ENCODE measurements around the gene PCDHGB4. TPM values are rescaled to one million over a fixed set of nuclear protein-coding genes. Genes with fewer than 3 reads are reported as not detected.
"Not testable (repeated sequence)": the region's sequence is repeated elsewhere in the genome, so short reads cannot be mapped to it uniquely, and the experiment has no call there.

PCDHGB4 gene
- total RNA-seq, 1 donor from 2014 or later = 2.8 TPM

GRCh38 chr5:141430332-141431113, 43.0 kb downstream of the PCDHGB4 start, which contains the start of gene PCDHGA12:
Gene PCDHGA12, plus strand, starts transcription at chr5:141430507. Its CDS starts 253 bp downstream, at chr5:141430760.
- ATAC-seq = no peak

DNA sequence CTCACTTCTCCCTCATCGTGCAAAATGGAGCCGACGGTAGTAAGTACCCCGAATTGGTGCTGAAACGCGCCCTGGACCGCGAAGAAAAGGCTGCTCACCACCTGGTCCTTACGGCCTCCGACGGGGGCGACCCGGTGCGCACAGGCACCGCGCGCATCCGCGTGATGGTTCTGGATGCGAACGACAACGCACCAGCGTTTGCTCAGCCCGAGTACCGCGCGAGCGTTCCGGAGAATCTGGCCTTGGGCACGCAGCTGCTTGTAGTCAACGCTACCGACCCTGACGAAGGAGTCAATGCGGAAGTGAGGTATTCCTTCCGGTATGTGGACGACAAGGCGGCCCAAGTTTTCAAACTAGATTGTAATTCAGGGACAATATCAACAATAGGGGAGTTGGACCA, 43.8 kb downstream of the PCDHGB4 start:
- ATAC-seq = no peak

GRCh38 chr5:141432308-141432707, 44.8 kb downstream of the PCDHGB4 start:
- not testable (repeated sequence) for ATAC-seq

- not testable (repeated sequence) for ATAC-seq
Observed at GRCh38 chr5:141432726-141433125, 45.2 kb downstream of the PCDHGB4 start.

DNA sequence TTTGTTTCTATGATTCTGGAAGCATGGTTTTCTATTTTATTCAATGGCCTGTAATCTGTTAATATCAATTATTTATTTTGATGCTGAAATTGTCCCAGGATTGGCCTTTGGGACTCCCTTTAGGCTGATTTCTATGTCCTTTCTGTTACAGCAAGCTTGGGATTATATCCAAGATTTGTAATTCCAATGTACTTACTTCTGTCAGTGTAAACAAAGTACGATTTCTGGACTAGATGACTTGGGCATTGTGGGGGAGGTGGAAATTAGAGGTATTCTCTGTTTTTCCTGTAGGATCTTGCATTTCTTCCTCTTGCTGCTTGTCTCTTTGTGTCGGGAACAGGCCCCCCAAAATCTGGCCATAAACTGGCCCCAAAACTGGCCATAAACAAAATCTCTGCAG, 46.5 kb downstream of the PCDHGB4 start:
- ATAC-seq = no peak

DNA sequence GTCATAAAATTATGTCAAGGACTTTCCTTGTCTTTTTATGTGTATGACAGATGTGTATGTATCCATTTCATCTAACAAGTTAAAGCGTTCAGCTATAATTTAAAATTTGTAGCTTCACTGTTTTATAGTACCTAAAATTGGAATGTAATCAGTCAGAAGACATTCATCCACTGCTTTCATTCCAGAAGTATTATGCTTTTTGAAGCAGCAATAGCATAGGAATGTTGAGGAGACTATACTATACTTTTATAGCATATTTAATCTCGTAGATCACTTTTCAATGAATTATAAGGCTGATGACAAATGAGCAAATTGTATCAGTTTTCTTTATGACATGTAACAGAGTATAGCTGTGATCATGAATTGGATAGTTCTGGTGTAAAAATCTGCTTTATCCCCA, 49.7 kb downstream of the PCDHGB4 start:
- ATAC-seq = no peak

GRCh38 chr5:141439411-141440141, 52.1 kb downstream of the PCDHGB4 start:
- ATAC-seq = no peak

Other genes starting within 250 kb of the PCDHGB4 start
- 0.16 TPM for gene PCDHB6, start 237.6 kb upstream of the PCDHGB4 start, total RNA-seq
- gene PCDHB7, start 215.1 kb upstream of the PCDHGB4 start, total RNA-seq = 0.20 TPM
- 0.40 TPM for gene PCDHB8, start 209.9 kb upstream of the PCDHGB4 start, total RNA-seq
- gene PCDHB16, start 205.3 kb upstream of the PCDHGB4 start, total RNA-seq = 0.48 TPM
- 0.48 TPM for gene PCDHB9, start 200.5 kb upstream of the PCDHGB4 start, total RNA-seq
- 0.80 TPM for gene PCDHB10, start 195.3 kb upstream of the PCDHGB4 start, total RNA-seq
- gene PCDHB11, start 188.1 kb upstream of the PCDHGB4 start, total RNA-seq = 0.44 TPM
- gene PCDHB12, start 179.0 kb upstream of the PCDHGB4 start, total RNA-seq = 0.72 TPM
- 3.4 TPM for gene PCDHB13, start 173.8 kb upstream of the PCDHGB4 start, total RNA-seq
- gene PCDHB14, start 164.4 kb upstream of the PCDHGB4 start, total RNA-seq = 2.0 TPM
- 0.44 TPM for gene PCDHB15, start 142.3 kb upstream of the PCDHGB4 start, total RNA-seq
- gene SLC25A2, start 83.6 kb upstream of the PCDHGB4 start, total RNA-seq = 0.24 TPM
- 35.1 TPM for gene TAF7, start 66.9 kb upstream of the PCDHGB4 start, total RNA-seq
- 0.40 TPM for gene PCDHGA1, start 57.2 kb upstream of the PCDHGB4 start, total RNA-seq
- gene PCDHGA2, start 48.9 kb upstream of the PCDHGB4 start, total RNA-seq = 0.68 TPM
- 0.76 TPM for gene PCDHGA3, start 43.9 kb upstream of the PCDHGB4 start, total RNA-seq
- 0.92 TPM for gene PCDHGB1, start 37.6 kb upstream of the PCDHGB4 start, total RNA-seq
- 0.48 TPM for gene PCDHGA4, start 32.7 kb upstream of the PCDHGB4 start, total RNA-seq
- gene PCDHGB2, start 27.7 kb upstream of the PCDHGB4 start, total RNA-seq = 1.2 TPM
- 0.72 TPM for gene PCDHGA5, start 23.5 kb upstream of the PCDHGB4 start, total RNA-seq
- gene PCDHGB3, start 17.5 kb upstream of the PCDHGB4 start, total RNA-seq = 0.76 TPM
- 1.2 TPM for gene PCDHGA6, start 13.8 kb upstream of the PCDHGB4 start, total RNA-seq
- 1.6 TPM for gene PCDHGA7, start 5.0 kb upstream of the PCDHGB4 start, total RNA-seq
- gene PCDHGA8, start 4.9 kb downstream of the PCDHGB4 start, total RNA-seq = 0.64 TPM
- 5.8 TPM for gene PCDHGB5, start 10.2 kb downstream of the PCDHGB4 start, total RNA-seq
- gene PCDHGA9, start 15.1 kb downstream of the PCDHGB4 start, total RNA-seq = 3.1 TPM
- 3.0 TPM for gene PCDHGB6, start 20.3 kb downstream of the PCDHGB4 start, total RNA-seq
- 5.3 TPM for gene PCDHGA10, start 25.3 kb downstream of the PCDHGB4 start, total RNA-seq
- 3.3 TPM for gene PCDHGB7, start 30.0 kb downstream of the PCDHGB4 start, total RNA-seq
- gene PCDHGA11, start 33.4 kb downstream of the PCDHGB4 start, total RNA-seq = 1.9 TPM
- gene PCDHGA12, start 42.8 kb downstream of the PCDHGB4 start, total RNA-seq = 1.5 TPM
- gene PCDHGC3, start 88.3 kb downstream of the PCDHGB4 start, total RNA-seq = 38.8 TPM
- 1.1 TPM for gene PCDHGC4, start 97.3 kb downstream of the PCDHGB4 start, total RNA-seq
- gene PCDHGC5, start 101.4 kb downstream of the PCDHGB4 start, total RNA-seq = 1.0 TPM
- 108 TPM for gene DIAPH1, start 231.3 kb downstream of the PCDHGB4 start, total RNA-seq
- gene HDAC3, start 249.2 kb downstream of the PCDHGB4 start, total RNA-seq = 48.2 TPM
- 4.5 TPM for gene RELL2, start 249.3 kb downstream of the PCDHGB4 start, total RNA-seq